GM12878 (cell line): Measurements from ENCODE around the gene EPHA1. TPM values are rescaled to one million over a fixed set of nuclear protein-coding genes. Genes with fewer than 3 reads are reported as not detected.

ENCODE experiments used
- ATAC-seq: fragments of 200-7000 bp; cut with Tn5 transposase; 3 replicates; pipeline ENCODE4 v1.9.1; 2020; ENCODE audit warnings: mild to moderate bottlenecking, moderate library complexity
- BruUV-seq: library from RNA; stranded (reverse); fragments of 400-500 nt; replicated peaks from 2 replicates; lab custom pipeline; 2021; lab: Mats Ljungman, UMichigan
- CTCF ChIA-PET: fragments of 300-600 bp; sonication (Branson Sonifier 250); formaldehyde crosslinking; extraction: SDS; loops from one replicate; lab custom pipeline; 2021; ENCODE audit warnings: inconsistent platforms; lab: Yijun Ruan, JAX
- POLR2A ChIA-PET: fragments of 350-600 bp; formaldehyde crosslinking; extraction: SDS; loops from one replicate; lab custom pipeline; 2021; ENCODE audit warnings: inconsistent platforms; lab: Charles Lee
- RAD21 ChIA-PET: fragments of 300-600 bp; sonication (Branson Sonifier 250); formaldehyde crosslinking; loops from one replicate; lab custom pipeline; 2023; ENCODE audit warnings: antibody characterized with exemption; ENCODE audit not compliant: unreplicated experiment; lab: Charles Lee
- SMC1A ChIA-PET: fragments of 300-600 bp; sonication (Branson Sonifier 250); formaldehyde crosslinking; loops from one replicate; lab custom pipeline; 2023; ENCODE audit not compliant: unreplicated experiment, uncharacterized antibody; lab: Charles Lee
- DNase-seq: peaks from one replicate; pipeline ENCODE4 v3.0.0-alpha.2; 2011; ENCODE audit warnings: low read depth, low spot score
- FAIRE-seq: peaks from 3 replicates; lab custom pipeline; 2011; peaks lifted over from hg19 to GRCh38; lab: Jason Lieb, UNC
- H2AFZ ChIP-seq: 2 replicates; pipeline ENCODE4 v1.6.0; 2011; ENCODE audit warnings: low read depth, low read length, control low read depth; ENCODE audit not compliant: control insufficient read depth
- H3K27ac ChIP-seq: 2 replicates; pipeline ENCODE4 v1.5.1; 2011; ENCODE audit warnings: control low read depth; ENCODE audit not compliant: control insufficient read depth, insufficient read depth
- H3K27me3 ChIP-seq, 2 experiments: replicated peaks in 1 of 2; 2 replicates each; pipeline versions ENCODE4 v1.6.0 to v1.6.1; 2011; ENCODE audit warnings: low read length in 1 of 2; ENCODE audit not compliant: control insufficient read depth in 2 of 2, insufficient read depth in 2 of 2
- H3K36me3 ChIP-seq, 2 experiments: 2 replicates each; pipeline ENCODE4 v1.5.1; 2011; ENCODE audit warnings: low read length in 1 of 2; ENCODE audit not compliant: control insufficient read depth in 2 of 2, insufficient read depth in 2 of 2
- H3K4me1 ChIP-seq: 2 replicates; pipeline ENCODE4 v1.6.1; 2011; ENCODE audit warnings: mild to moderate bottlenecking, low read length, moderate library complexity, mixed read lengths; ENCODE audit not compliant: control insufficient read depth, insufficient read depth
- H3K4me2 ChIP-seq: 2 replicates; pipeline ENCODE4 v1.6.0; 2011; ENCODE audit warnings: control low read depth; ENCODE audit not compliant: control insufficient read depth, insufficient read depth
- H3K4me3 ChIP-seq: fragments of 200-600 bp; sonication (generic); 2 replicates; pipeline ENCODE4 v1.5.1; 2016
- H3K79me2 ChIP-seq: 2 replicates; pipeline ENCODE4 v1.6.0; 2011; ENCODE audit warnings: low read length; ENCODE audit not compliant: control insufficient read depth, insufficient read depth
- H3K9ac ChIP-seq: 2 replicates; pipeline ENCODE4 v1.8.0; 2011; ENCODE audit warnings: low read length, control low read depth, mixed read lengths; ENCODE audit not compliant: control insufficient read depth, insufficient read depth
- H3K9me3 ChIP-seq: replicated peaks from 3 replicates; pipeline ENCODE4 v1.5.1; 2011; ENCODE audit warnings: mild to moderate bottlenecking, low read length; ENCODE audit not compliant: control insufficient read depth, insufficient read depth
- H4K20me1 ChIP-seq: 2 replicates; pipeline ENCODE4 v1.6.0; 2011; ENCODE audit not compliant: control insufficient read depth, insufficient read depth
- JUNB ChIP-seq: IDR thresholded peaks from 2 replicates; pipeline ENCODE4 v1.6.1; 2016; ENCODE audit warnings: antibody characterized with exemption, mild to moderate bottlenecking
- POLR2AphosphoS5 ChIP-seq: IDR thresholded peaks from 2 replicates; pipeline ENCODE4 v1.6.1; 2011; ENCODE audit warnings: mild to moderate bottlenecking, low read length, inconsistent platforms
- SUZ12 ChIP-seq: fragments of 200-600 bp; sonication (generic); IDR thresholded peaks from one replicate; pipeline ENCODE4 v1.6.1; 2018; ENCODE audit warnings: antibody characterized with exemption, mild to moderate bottlenecking; ENCODE audit not compliant: unreplicated experiment
- WGBS: methylation state at CpG from one replicate; pipeline ENCODE4 v1.1.6; 2016; ENCODE audit warnings: low lambda C conversion rate; ENCODE audit not compliant: insufficient replicate concordance, insufficient coverage; ENCODE audit errors: missing lambda C conversion rate; 5-methylcytosine and 5-hydroxymethylcytosine counted together
- in situ Hi-C: fragments of 300-500 bp; cut with MboI; formaldehyde crosslinking; loops from 9 replicates; pipeline ENCODE4 v1.14.3; 2018; ENCODE audit warnings: mixed read lengths
- intact Hi-C: fragments of 100-400 bp; cut with micrococcal nuclease; formaldehyde crosslinking; loops from one replicate; pipeline ENCODE4 v1.14.2; 2022; ENCODE audit not compliant: unreplicated experiment
- polyA plus RNA-seq, 11 experiments: library from polyadenylated mRNA; depleted of rRNA in 4 of 11; unstranded in 6 of 11; stranded (reverse) in 5 of 11; fragments of >200 nt; fragmentation: Nextera tagmentation in 4 of 11; fragmentation: Illumina TruSeq in 1 of 11; extraction: Ambion mirVana in 4 of 11; extraction: Trizol in 1 of 11; gene quantifications; 1 replicate in 1 of 11; 2 replicates in 10 of 11; pipeline versions ENCODE4 v1.2.1 to v1.2.3, GENCODE V29; 2011 to 2016; ENCODE audit warnings: inconsistent platforms in 2 of 11, missing spikeins in 2 of 11, low read depth in 1 of 11
- total RNA-seq, 4 experiments: library from RNA; depleted of rRNA in 3 of 4; stranded (reverse); fragments of >200 nt in 3 of 4; fragmentation: Illumina TruSeq in 1 of 4; extraction: Trizol in 1 of 4; gene quantifications; 2 replicates each; pipeline versions ENCODE4 v1.2.1 to v1.2.3, GENCODE V29; 2013 to 2021
- TF ChIP-seq, protein P1 (sequence below): fragments of 450-650 bp; conservative IDR thresholded peaks from 2 replicates; pipeline ENCODE4 v1.6.1; 2017; ENCODE audit warnings: mild to moderate bottlenecking, moderate library complexity

EPHA1 gene
- total and polyA plus RNA-seq, 10 of the 15 experiments (the other 5 are each of a cell fraction or from before 2014, with no cell fraction given) = 0.11 to 0.35 (median 0.24) TPM; not detected in 6

DNA sequence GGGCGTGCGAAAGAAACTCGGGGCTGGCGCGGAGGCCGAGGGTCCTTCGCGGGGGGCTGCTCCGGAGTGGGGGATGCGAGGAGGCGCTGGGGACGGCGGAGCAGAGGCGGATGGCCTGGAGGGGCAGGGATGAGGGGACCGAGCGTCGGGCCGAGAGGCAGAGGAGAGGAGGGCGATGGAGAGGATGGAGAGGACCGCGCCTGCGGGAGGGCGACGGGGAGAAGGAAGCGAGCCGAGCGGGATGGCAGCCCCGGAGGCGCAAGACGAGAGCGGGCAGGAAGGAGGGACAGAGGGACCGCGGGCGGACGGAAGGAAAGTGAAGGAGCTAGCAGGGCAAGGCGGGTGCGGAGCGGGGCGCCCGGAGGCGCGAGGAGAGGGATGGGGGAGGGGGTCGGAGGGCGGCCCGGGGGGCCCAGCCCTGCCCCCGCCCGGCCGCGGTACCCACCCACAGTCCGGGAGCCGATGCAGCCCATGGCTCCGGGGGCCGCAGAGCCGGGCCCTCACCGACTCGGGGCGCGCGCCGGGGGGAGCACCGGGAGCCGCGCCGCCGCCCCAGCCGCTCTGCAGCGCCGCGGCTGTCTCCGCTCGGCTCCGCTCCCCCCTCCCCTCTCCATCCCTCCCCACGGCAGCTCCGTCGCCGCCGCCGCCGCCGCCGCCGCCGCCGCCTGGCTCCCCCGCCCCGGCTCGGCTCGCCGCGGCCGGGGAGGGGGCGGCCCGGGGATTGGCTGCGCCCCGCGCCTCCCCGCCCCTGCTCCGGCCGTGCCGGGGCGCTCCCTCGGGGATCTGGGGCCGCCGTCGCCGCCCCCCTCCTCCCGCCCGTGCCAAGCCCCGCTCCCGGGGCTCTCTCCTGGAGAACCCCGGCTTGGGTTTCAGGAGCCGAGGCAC, 46.3 kb downstream of the EPHA1 start, which contains the start of gene FAM131B:
TSS of gene FAM131B (minus strand) at position 583 of the 885 bp plus-strand sequence. CDS start at position 473, 110 bp downstream.
- peak within 1 kb of the TSS; percentile 55 for H3K4me2 ChIP-seq
- FAIRE-seq (no peak), ATAC-seq (peak; percentile 21; the same call in 2 of the 3 replicates), DNase-seq (no peak)
- no peak within 1 kb of the TSS for H3K27ac ChIP-seq
- TF ChIP-seq SUZ12 = peak; percentile 32
- TF ChIP-seq JUNB = no peak
- TF ChIP-seq, protein P1, sequence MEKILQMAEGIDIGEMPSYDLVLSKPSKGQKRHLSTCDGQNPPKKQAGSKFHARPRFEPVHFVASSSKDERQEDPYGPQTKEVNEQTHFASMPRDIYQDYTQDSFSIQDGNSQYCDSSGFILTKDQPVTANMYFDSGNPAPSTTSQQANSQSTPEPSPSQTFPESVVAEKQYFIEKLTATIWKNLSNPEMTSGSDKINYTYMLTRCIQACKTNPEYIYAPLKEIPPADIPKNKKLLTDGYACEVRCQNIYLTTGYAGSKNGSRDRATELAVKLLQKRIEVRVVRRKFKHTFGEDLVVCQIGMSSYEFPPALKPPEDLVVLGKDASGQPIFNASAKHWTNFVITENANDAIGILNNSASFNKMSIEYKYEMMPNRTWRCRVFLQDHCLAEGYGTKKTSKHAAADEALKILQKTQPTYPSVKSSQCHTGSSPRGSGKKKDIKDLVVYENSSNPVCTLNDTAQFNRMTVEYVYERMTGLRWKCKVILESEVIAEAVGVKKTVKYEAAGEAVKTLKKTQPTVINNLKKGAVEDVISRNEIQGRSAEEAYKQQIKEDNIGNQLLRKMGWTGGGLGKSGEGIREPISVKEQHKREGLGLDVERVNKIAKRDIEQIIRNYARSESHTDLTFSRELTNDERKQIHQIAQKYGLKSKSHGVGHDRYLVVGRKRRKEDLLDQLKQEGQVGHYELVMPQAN = no peak
- TF ChIP-seq POLR2AphosphoS5 = no peak
- no peaks in the 10 kb centered on the region; the same call in 1 of the 2 replicates for H4K20me1 ChIP-seq
- intact Hi-C loops (no loop called here), in situ Hi-C loops (no loop called here)
- ChIA-PET POLR2A (no interaction called here), CTCF (interaction anchor here (1.0 kb wide), 1 partner anchor 17 kb away, joined by 5 read pairs; no protein-coding TSS in a partner anchor), SMC1A (no interaction called here), RAD21 (interaction anchor here (0.6 kb wide), 1 partner anchor 45 kb away, joined by 3 read pairs; no protein-coding TSS in a partner anchor)
- peaks cover 10 to 22% of the 10 kb centered on the region in 2 experiments for H3K27me3 ChIP-seq
- H3K4me3 ChIP-seq = no peak within 1 kb of the TSS
- no peak within 1 kb of the TSS for H2AFZ ChIP-seq
- H3K36me3 ChIP-seq = no peaks in the 10 kb centered on the region
- WGBS = under 1% methylated on average over 19 of the region's 112 CpGs
- H3K9me3 ChIP-seq = no peaks in the 10 kb centered on the region; the same call in 2 of the 3 replicates
- BruUV-seq = no TSS peak
- no peaks in the 10 kb centered on the region for H3K79me2 ChIP-seq
- H3K4me1 ChIP-seq = no peaks in the 10 kb centered on the region
- no peak within 1 kb of the TSS for H3K9ac ChIP-seq
